Hippocampal formation (tissue), 2 donors: Measurements from ENCODE around the gene CCDC12.

Source experiments
- DNase-seq, 2 donors: peaks; one replicate each; lab custom pipeline; 2025; lab: John Stamatoyannopoulos, UW

The CCDC12 gene

GRCh38 chr3:46976326-46977190 lies at the start of gene CCDC12:
Gene CCDC12, minus strand, starts transcription at chr3:46976745. Its CDS starts 13 bp downstream, at chr3:46976732.
- DNase-seq = peak; percentile 97

- no peak for DNase-seq
Measured at GRCh38 chr3:47024932-47025331, 48.4 kb upstream of the CCDC12 start.

DNA sequence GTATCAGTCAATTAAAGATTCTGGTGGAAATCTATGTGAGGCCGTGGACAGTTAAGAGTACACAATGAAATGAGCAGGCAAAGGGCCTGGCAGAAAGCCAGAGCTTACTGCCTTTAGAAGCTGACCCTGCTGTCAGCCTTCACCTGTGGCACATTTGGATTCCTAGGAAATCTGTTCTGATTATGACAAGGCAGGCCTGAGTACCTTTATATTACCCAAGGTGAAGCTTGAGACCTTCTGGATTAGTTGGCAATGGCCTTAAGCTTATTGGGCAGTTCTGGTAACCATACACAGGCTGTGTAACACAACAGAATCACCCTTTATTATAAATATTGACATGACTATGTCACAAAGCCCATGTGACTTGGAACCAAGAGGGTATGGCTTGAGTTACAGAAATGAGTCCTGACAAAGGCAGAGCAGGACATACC lies 46.1 kb upstream of the CCDC12 start:
- no peak for DNase-seq

- DNase-seq = no peak
Measured at GRCh38 chr3:47020311-47020710, 43.8 kb upstream of the CCDC12 start.

DNA sequence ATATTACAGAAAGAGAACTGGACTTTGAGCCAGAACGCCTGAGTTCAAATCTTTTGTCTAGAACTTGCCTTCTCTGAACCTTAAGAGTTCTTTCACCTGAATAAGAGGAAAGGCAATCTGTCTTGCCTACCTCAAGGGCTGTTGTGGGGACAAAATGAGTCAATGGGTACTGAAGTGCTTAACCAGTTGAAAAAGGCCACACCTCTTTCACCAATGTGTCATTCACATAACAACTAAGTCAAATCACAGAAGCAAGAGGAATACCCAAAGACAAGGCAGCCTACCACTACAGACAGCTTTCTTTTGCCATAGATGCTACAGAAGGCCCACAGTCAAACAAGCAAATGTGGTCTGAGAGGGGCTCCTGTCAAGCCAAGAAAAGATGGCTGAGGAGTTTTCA lies 42.7 kb upstream of the CCDC12 start:
- no peak for DNase-seq

DNA sequence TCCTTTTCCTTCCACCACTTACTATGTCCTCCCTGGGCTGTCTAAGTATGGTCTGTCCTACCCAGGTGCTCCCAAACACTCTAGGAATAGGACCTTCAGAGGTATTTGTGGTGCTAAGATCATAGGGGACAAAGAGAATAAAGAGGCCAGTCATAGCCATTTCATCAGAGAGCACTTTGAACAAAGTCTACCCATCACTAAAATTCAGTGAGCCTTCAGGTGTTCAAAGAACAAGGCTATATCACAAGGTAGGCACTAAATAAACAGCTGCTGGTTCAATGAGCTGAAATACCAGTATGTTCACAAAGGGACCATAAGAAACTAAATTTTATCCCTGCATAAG lies 41.7 kb upstream of the CCDC12 start:
- DNase-seq = no peak

DNA sequence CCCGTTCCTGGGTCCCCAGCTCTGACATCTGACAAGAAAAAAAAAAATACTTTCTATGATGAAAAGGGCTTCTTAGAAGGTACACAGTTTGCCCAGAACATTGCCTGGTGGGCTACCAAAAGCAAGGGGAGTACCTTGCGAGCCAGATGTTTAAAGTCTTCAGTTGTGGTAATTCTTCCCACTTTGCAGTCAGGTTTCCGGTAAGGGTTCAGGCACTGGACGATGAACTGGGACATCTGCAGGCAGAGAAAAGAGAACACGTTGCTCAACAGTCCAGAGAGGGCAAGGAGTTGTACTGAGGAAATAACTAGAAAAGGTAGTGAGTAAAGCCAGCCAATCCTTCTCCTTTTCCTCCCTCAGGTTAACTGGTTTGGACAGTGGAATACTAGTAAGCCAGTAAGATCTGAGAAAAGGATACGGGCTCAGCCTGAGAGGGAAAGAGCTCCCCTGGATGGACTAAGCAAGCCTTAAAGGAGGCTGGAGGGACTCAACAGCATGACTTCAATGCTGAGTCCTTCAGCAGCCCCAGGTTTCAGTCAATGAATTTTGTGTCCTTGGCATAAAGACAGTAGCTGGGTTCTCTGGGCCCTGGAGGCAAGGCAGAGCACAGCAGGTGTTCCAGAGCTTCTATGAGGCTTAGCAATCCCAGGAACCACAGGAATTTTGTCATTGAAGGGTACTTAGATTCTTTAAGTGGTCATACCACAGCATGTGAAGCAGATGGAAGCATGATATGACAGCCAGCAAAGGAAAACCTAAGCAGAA lies 41.1 kb upstream of the CCDC12 start:
- DNase-seq = no peak

DNA sequence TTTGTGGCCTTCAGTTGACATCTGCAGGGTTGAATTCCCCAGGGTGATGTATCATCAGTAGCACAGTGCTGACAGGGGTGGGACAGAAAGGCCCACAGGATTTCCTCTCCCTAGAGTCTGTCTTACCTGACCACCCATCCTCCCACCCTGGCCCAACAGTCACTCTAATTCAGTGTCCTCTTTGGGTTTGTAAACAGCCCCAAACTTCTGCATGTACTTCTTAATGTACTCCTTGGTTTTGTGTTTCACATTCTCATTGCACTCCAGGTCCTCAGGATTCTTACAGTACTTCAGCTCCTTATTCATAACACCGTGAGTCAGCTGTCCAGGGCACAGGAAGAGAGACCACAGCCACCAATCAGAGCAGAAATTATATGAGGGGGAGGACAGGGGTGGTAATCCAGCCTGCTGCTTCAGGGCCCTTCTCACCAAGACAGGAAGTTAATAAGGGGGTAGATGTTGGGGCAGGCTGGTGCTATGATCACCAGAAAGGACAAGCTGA lies 40.4 kb upstream of the CCDC12 start:
- no peak for DNase-seq

GRCh38 chr3:47016086-47016933 lies 39.8 kb upstream of the CCDC12 start:
- no peak for DNase-seq

GRCh38 chr3:47015151-47015550 lies 38.6 kb upstream of the CCDC12 start:
- DNase-seq = no peak

DNA sequence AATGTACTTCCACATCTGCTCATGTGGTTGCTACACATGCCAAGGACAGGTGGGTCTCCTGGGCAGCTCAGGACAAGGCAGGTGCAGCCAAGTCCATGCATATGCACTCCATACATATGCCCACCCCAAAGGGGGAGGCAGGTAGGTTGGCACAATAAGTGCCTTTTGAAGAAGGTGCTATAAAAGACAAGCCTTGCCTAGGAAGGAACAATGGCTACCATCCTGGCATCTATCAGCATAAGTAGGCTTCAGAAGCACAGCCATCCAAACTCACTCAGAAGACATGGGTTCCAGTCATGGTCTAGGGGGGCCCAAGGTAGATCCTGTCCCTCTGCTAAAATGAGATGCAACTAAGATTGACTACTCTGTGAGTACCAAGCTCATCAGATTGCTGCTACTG lies 37.5 kb upstream of the CCDC12 start:
- no peak for DNase-seq

DNA sequence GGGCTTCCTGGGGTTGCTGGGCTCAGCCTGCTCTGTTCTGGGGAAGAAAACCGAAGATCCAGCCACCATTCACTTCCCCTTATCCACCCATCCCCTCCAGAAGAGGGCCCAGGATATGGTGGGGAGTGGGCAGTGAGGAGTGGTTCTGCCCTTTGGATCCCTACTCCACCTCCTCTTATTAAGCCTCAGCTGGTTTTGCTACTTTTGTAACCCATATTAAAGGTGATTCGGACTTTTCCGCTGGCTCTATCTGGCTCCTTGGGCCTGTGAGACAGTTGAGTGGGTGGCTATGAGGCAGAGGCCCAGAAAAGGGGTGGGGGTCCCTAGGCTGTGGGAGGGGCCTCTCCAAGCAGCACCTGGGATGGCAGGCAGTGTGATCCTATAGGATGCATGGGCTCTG lies 36.7 kb upstream of the CCDC12 start:
- DNase-seq = no peak

GRCh38 chr3:47012342-47013230 lies 36.0 kb upstream of the CCDC12 start:
- DNase-seq = no peak

GRCh38 chr3:47011371-47011770 lies 34.8 kb upstream of the CCDC12 start:
- no peak for DNase-seq

DNA sequence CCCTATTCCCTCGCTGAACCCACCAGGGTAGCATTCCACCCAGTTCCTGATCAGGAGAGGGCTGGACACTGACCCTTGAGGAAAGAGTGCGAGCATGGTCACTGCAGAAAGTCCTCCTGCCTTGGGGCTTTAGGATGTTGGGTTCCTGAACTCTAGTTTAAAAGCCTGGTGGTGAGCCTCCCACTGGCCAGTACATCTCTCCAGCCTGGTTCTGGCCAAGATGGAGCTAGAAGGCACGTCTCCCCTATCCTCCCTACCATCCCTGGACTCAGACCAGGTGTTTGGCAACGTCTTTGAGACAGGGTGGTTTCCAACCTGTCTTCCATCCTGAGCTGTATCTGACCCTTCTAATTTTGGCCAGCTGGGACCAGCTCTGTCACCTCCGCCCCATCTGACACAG lies 34.4 kb upstream of the CCDC12 start:
- no peak for DNase-seq

DNA sequence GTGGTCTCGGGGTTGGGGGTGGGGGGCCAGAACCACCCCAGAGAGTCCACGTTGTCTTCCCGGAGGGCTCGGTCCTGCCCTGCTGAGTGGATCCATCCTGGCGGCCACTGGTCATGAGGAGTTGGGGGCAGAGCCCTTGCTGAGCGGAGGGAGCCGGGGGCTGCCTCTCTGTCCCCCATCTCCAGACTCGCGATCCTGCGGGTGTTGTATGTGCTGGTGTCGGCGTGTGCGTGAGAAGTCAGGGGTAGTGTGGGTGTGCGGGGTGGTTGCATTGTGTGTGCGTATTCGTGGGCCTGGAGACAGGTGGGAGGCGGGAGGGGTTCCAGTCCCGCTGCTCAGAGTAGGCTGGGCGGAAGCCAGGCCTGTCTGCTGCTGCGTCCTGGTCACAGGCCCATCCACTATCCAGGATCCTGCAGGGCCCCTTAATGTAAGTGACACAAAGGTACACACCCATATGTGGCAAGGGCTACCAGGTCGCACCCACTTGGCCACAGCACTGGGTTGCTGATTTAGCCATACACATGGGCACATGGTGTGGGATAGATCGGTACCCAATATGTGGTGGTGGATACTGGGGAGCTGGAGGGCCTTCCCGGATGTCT lies 33.7 kb upstream of the CCDC12 start:
- DNase-seq = no peak

GRCh38 chr3:47009225-47010110 lies 32.9 kb upstream of the CCDC12 start:
- peak; percentile 84 to 92 for DNase-seq

DNA sequence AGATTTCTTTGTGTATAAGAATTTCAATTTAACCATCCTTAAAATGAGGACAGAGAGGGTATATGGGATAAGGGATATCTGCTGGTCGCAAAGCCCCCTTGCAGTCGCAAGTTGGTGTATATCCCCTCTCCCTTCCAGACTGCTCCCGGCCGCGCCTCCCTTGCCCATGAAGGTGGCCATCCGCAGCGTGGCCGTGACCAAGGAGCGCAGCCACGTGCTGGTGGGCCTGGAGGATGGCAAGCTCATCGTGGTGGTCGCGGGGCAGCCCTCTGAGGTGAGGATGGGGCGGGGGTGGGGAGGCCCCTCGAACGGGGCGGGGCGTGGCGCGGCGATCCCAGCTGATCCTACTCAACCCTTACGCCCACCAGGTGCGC lies 32.3 kb upstream of the CCDC12 start:
- no peak for DNase-seq

DNA sequence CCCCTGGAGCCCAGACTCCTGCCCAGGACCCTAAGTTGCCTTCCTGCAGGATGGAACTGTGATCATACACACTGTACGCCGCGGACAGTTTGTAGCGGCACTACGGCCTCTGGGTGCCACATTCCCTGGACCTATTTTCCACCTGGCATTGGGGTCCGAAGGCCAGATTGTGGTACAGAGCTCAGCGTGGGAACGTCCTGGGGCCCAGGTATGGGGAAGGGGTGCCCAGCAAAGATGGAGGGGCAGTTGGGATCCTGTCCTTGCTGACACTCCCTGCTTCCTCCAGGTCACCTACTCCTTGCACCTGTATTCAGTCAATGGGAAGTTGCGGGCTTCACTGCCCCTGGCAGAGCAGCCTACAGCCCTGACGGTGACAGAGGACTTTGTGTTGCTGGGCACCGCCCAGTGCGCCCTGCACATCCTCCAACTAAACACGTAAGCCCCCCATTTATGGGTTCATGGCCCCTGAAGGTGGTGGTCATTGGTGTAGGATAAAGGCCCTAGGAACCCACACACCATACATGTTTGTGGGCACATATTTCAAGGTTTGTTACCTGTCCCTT lies 31.8 kb upstream of the CCDC12 start:
- no peak for DNase-seq
